ENCODE measurements around the gene THEMIS. TPM values are rescaled to one million over a fixed set of nuclear protein-coding genes. Genes with fewer than 3 reads are reported as not detected.

The THEMIS gene
- total and polyA plus RNA-seq, 2 of the 4 experiments (the other 2 are of a cell fraction) = not detected

- Histone ChIP-seq H3K27ac (ENCODE audit: insufficient read depth, low read length) (no peak overlapping the region), H2AK5ac (ENCODE audit: low read depth, low read length) (no peak overlapping the region), H3K27me3 (ENCODE audit: control insufficient read depth, insufficient read depth, low read length) (no peaks in the 10 kb centered on the region), H3K4me3 (ENCODE audit: insufficient read depth, low read depth, low read length) (no peak overlapping the region), H3K4me2 (ENCODE audit: low read depth, low read length) (no peak overlapping the region), H3K14ac (replicated peaks; ENCODE audit: low read depth, low read length) (no peak overlapping the region), H3K56ac (ENCODE audit: extremely low read depth, insufficient read depth, low read length) (no peak overlapping the region), H2BK5ac (ENCODE audit: low read depth, low read length, poor library complexity, severe bottlenecking) (no peak overlapping the region), H4K5ac (ENCODE audit: low read depth, low read length) (no peak overlapping the region), H2AFZ (replicated peaks; ENCODE audit: low read length, poor library complexity) (no peak overlapping the region), H2BK120ac (ENCODE audit: low read depth, low read length) (no peak overlapping the region), H3K18ac (ENCODE audit: low read depth, low read length) (no peak overlapping the region), H3K36me3 (ENCODE audit: control insufficient read depth, insufficient read depth, low read length) (no peaks in the 10 kb centered on the region), H2BK15ac (ENCODE audit: low read depth, low read length) (no peak overlapping the region), H3K9ac (ENCODE audit: low read depth, low read length) (no peak overlapping the region), H2AK9ac (replicated peaks; ENCODE audit: low read depth, low read length, poor library complexity) (no peak overlapping the region), H3K4ac (ENCODE audit: low read depth, low read length) (no peak overlapping the region), H4K20me1 (ENCODE audit: insufficient read depth, low read length) (no peaks in the 10 kb centered on the region), H3K4me1 (ENCODE audit: control insufficient read depth, insufficient read depth, low read length) (no peaks in the 10 kb centered on the region), H3K9me1 (ENCODE audit: insufficient read depth, low read length) (no peaks in the 10 kb centered on the region), H4K8ac (ENCODE audit: low read depth in 2 of 2, low read length in 2 of 2) (no peak overlapping the region), H2BK20ac (ENCODE audit: low read depth, low read length) (no peak overlapping the region), H3K23ac (ENCODE audit: low read depth, low read length) (no peak overlapping the region), H3K79me1 (ENCODE audit: low read depth in 1 of 2, low read length in 2 of 2) (no peaks in the 10 kb centered on the region), H3K9me3 (ENCODE audit: control insufficient read depth, insufficient read depth, low read length) (no peaks in the 10 kb centered on the region), H4K91ac (ENCODE audit: insufficient read depth, low read depth, low read length) (no peak overlapping the region)
- dilution Hi-C loops (cut with HindIII; ENCODE audit: low sequenced_read_pairs, unreplicated experiment) = no loop called here
- BruUV-seq (replicated peaks) = no TSS peak
- in situ Hi-C loops (cut with MboI; ENCODE audit: low sequenced_read_pairs) = loop anchor here (10.0 kb wide), 1 partner anchor 881 kb away; no protein-coding TSS in a partner anchor
- DNase-seq (no peak), ATAC-seq (ENCODE audit: low read depth) (no peak)
- intact Hi-C loops (cut with micrococcal nuclease) = loop anchor here (2.0 to 10.0 kb wide), 3 partner anchors 321 to 665 kb away; no protein-coding TSS in a partner anchor
- ChIA-PET POLR2A (ENCODE audit: unreplicated experiment) (no interaction called here), CTCF (no interaction called here)
- WGBS, 2 experiments (ENCODE audit: extremely low coverage in 2 of 2, insufficient read length in 1 of 2) = no CpG with 5 or more reads among the region's 1 CpG
- 0 out of 2 replicates have a peak, but pooled peaks have one; percentile 8 for TF ChIP-seq RAD21 (IDR thresholded peaks at IDR 0.05; ENCODE audit: low read length)
- no peak for TF ChIP-seq MAFK (IDR thresholded peaks at IDR 0.05; ENCODE audit: low read depth, low read length)
- TF ChIP-seq RCOR1 (IDR thresholded peaks at IDR 0.05; ENCODE audit: insufficient replicate concordance, low read length) = no peak
- no peak for TF ChIP-seq POLR2A (IDR thresholded peaks at IDR 0.05; ENCODE audit: low read depth, low read length)
- no peak for TF ChIP-seq ELK1 (IDR thresholded peaks at IDR 0.05; ENCODE audit: borderline replicate concordance, low read depth, low read length)
- TF ChIP-seq SMC3 (IDR thresholded peaks at IDR 0.05; ENCODE audit: low read depth, low read length) = no peak
- no peak for TF ChIP-seq CTCF (conservative IDR thresholded peaks at IDR 0.05; ENCODE audit: low read depth, low read length)
- no peak for TF ChIP-seq RFX5 (IDR thresholded peaks at IDR 0.05; ENCODE audit: low read depth, low read length)
Observed at GRCh38 chr6:127854009-127854408, 46.8 kb downstream of the THEMIS start.

Data from IMR-90 (cell line).